ENCODE results near the gene ZFX. TPM values are rescaled to one million over a fixed set of nuclear protein-coding genes. Genes with fewer than 3 reads are reported as not detected.
"Not testable (repeated sequence)": the region's sequence is repeated elsewhere in the genome, so short reads cannot be mapped to it uniquely, and the experiment has no call there.

Gene ZFX
- total RNA-seq, 1 experiment from 2014 or later, result 29.9 TPM

DNA sequence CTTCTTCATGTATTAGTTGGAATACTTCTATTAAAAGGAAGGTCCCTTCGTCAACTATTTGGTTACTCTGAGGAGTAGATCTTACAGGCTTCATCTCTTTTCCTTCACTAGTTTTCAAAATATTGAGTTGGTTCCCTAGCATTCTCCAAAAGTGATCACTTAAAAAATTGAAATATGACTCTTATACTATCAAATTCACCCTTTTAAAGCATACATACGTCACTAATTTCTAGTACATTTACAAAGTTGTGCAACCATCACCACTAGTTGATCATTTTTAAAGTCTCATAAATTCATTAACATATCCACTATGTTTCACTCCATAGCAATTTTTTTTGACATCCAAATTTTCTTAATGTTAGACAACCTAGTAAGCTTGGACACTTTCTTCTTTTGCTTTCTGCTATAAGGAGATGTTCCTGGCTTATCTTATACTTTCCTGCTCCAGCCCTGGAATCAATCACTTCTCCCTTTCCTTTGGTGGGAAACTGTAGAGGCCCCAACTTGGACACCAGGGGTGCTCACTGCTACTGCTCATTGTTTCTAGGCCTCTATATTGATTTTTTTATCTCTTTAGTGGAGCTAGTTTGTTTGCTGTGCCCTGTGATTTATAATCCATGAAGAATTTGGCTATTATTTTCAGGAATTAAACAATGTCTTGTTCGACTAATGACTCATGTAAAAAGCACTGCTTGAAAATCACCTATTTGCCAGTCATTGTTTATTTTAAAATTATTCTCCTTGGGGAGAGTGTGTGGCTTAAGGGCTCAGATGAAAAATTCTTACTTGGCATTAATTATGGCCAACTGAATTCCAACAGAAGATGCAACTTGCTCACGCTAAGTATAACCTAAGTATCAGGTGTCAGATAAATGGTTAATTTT is 4.0 kb upstream of the ZFX start:
- Histone ChIP-seq H3K4me3 (no peak overlapping the region), H3K27me3 (replicated peaks) (no peaks in the 10 kb centered on the region), H3K36me3 (no peaks in the 10 kb centered on the region; the same call in 1 of the 2 replicates), H3K9me3 (replicated peaks) (no peaks in the 10 kb centered on the region), H3K4me1 (replicated peaks) (peaks cover 32% of the 10 kb centered on the region), H3K27ac (peak overlapping the region; percentile 61)
- peak in 1 of 2 experiments; percentile 59 for DNase-seq (ENCODE audit: low read depth in 1 of 2, low spot score in 2 of 2)

DNA sequence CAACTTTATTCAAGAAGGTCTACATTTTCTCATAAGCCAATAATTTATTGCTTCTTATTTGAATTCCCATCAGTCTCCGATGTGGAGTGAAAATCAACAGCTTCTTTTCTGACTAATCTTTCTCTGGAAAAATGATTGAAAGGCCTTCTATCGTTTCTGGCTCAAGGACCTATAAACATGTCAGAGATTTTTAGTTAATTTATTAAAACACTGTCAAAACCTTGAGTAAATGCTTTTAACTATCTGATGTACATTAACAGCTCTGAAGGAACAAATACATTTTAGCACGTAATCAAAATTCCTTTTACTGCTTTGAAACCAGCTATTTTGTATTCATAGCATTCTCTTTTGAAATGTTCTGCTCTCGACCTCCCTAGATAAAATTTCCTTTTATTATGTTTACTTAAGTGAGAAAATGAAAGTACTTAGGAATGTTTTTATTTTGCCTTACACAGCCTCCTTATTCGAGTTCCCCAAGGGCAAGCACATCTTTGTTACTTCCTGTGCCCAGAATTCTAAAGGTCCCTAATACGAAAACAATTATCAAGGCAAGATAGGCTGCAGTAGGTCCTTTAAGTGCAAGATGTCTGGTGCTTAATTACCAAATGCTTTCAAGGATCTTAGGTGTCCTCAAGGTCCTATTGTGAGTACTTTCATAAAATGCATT is 3.1 kb upstream of the ZFX start:
- Histone ChIP-seq H3K27me3 (replicated peaks) (no peaks in the 10 kb centered on the region), H3K9me3 (replicated peaks) (no peaks in the 10 kb centered on the region), H3K27ac (peak overlapping the region; percentile 61), H3K4me1 (replicated peaks) (peaks cover 32% of the 10 kb centered on the region), H3K36me3 (peaks cover 3% of the 10 kb centered on the region), H3K4me3 (no peak overlapping the region)
- peak in 1 of 2 experiments; percentile 45 for DNase-seq (ENCODE audit: low read depth in 1 of 2, low spot score in 2 of 2)

DNA sequence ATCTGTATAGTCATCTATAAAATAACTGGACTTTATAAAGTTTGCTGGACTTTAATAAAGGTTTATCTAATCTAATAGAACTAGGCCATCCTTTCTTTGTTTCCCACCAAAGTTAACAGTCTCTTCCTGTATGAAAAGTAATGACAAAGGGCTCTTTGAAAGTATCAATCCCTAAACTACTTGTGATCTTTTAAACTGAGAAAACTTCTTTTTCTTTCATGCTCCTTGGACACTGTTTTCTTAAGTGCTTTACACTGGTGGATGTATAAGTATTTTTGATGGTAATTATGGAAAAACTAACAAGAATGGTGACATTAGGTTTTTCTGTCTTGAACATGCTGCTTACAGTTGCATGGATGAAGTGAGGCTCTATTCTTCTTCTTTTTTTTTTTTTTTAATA is 2.4 kb upstream of the ZFX start:
- H3K4me1 ChIP-seq (replicated peaks), result peaks cover 32% of the 10 kb centered on the region
- peaks cover 6% of the 10 kb centered on the region for H3K36me3 ChIP-seq
- no peak for DNase-seq (ENCODE audit: low read depth in 1 of 2, low spot score in 2 of 2)
- H3K27me3 ChIP-seq (replicated peaks), result no peaks in the 10 kb centered on the region
- H3K9me3 ChIP-seq (replicated peaks), result no peaks in the 10 kb centered on the region
- H3K4me3 ChIP-seq, result no peak overlapping the region
- peak overlapping the region; percentile 61 for H3K27ac ChIP-seq

DNA sequence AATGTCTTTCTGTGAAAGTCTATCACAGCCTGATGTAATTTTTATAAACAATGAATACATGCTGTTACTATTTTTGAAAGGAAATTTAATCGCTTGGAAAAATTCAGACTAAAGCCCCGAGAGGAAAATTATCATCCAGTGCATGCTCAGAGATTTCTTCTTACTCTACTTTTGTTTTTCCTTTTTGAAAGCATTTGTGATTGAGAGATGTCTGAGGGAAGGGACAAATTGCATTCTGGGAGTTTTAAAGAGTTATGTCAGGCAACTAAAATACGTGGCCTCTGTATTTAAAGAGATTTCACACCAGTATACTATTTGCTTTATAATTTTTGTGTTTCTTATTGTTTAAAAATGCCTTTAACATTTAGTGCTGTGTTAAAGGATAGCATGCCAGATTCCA is 1.4 kb upstream of the ZFX start:
- Histone ChIP-seq H3K9me3 (replicated peaks) (no peaks in the 10 kb centered on the region), H3K27me3 (replicated peaks) (no peaks in the 10 kb centered on the region), H3K36me3 (peaks cover 6% of the 10 kb centered on the region), H3K27ac (peak overlapping the region; percentile 97), H3K4me3 (no peak overlapping the region), H3K4me1 (replicated peaks) (peaks cover 32% of the 10 kb centered on the region)
- no peak for DNase-seq (ENCODE audit: low read depth in 1 of 2, low spot score in 2 of 2)

DNA sequence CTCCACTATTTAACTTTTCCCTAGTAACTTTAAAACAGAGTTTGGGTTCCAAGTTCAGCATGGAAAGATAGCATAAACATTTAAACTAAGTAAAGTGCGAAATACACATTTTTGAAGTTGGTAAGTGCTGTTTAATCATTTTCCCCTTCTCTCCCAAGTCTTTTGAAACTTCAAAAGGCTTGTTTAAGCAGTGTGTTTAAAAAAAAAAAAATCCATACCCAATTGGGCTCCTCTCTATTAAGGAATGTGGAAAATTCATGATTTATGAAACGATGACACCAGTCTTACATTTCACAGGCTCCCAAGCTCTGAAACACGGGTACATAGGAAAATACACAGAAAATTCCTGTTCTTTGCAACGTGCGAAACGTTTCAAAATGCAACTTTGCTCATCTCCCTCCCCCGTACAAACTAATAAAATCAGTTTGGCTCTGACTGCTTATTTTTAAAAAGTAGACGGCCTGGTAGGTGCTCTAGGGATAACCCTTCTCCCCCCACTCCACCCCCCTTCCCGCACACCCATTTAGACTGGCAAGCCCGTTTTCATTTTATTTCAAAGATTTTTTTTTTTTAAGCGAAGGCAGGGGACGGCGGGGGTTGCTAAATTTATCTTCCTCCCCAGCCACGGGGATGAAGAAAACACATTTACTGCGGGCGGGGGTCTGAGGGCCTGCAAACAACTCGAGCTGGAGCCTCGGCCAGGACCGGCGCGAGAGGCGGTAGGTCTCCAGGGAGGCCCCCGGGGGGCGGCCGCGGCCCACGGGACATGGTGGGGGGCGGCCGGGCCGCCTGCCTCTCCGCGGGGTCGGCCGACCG is 786 bp upstream of the ZFX start:
- Histone ChIP-seq H3K27me3 (replicated peaks) (no peaks in the 10 kb centered on the region), H3K4me1 (replicated peaks) (peaks cover 33% of the 10 kb centered on the region), H3K4me3 (peak overlapping the region; percentile 69), H3K36me3 (peaks cover 9% of the 10 kb centered on the region), H3K9me3 (replicated peaks) (no peaks in the 10 kb centered on the region), H3K27ac (peak overlapping the region; percentile 97)
- DNase-seq (ENCODE audit: low read depth in 1 of 2, low spot score in 2 of 2), result peak in 1 of 2 experiments; percentile 51

DNA sequence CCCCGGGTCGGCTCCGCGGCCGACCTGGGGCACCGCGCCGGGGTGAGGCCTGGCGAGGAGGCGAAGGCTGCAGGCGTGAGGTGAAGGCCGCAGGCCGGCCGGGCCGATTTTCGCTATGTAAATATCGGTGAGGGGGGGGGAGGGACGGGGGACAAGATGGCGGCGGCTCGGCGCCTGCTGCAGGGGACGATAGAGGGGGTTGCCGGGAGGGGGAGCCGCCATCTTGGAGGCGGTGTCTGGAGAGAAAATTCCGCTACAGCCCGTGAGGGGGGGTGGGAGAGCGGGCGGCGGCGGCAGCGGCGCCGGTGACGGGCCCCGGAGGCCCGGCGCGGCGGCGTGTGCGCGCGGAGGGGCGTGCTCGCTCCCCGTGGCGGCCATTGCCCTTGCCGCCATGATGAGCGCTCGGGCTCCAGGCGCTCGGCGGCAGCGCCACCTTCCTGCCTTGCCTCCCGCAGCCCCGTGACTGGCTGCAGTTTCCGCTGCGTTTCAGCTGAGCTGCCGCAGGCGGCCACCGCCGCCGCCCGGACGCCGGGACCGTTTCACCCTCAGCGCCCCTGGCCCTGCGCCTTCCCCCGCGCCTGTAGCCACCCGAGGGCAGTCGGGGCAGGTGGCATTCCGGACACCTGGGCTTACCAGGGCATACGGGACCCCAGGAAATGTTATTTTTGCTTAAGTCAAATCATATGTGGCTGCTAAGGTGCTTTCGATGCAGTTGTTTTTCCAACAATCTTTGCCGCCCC is 692 bp downstream of the ZFX start:
- DNase-seq (ENCODE audit: low read depth in 1 of 2, low spot score in 2 of 2), result peak; percentile 68 to 88
- H3K27me3 ChIP-seq (replicated peaks), result no peaks in the 10 kb centered on the region
- peak overlapping the region; percentile 69 for H3K4me3 ChIP-seq
- H3K4me1 ChIP-seq (replicated peaks), result peaks cover 44% of the 10 kb centered on the region
- H3K27ac ChIP-seq, result peak overlapping the region; percentile 97
- no peaks in the 10 kb centered on the region for H3K9me3 ChIP-seq (replicated peaks)
- H3K36me3 ChIP-seq, result peaks cover 12% of the 10 kb centered on the region

DNA sequence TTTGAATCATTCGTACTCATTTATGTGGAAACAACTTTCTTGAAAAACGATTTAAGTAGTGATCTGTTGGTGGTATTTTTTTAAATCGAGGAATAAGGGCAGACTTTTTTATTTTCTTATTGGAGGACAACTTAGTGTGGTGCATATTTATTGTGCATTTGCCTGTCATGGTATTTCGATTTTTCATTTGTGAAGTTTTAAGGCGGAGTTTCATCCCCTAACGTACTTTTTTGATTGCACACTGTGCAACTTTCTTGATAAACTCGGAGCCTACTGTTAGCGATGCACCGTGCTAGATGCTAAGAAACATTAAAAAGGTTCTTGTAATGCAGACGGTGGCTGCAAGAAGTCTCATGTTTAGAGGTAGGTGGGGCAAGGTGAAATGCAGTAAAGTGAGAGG is 1.4 kb downstream of the ZFX start:
- no peak for DNase-seq (ENCODE audit: low read depth in 1 of 2, low spot score in 2 of 2)
- H3K9me3 ChIP-seq (replicated peaks), result no peaks in the 10 kb centered on the region
- peaks cover 12% of the 10 kb centered on the region for H3K36me3 ChIP-seq
- H3K4me1 ChIP-seq (replicated peaks), result peaks cover 42% of the 10 kb centered on the region
- H3K27ac ChIP-seq, result no peak overlapping the region
- no peaks in the 10 kb centered on the region for H3K27me3 ChIP-seq (replicated peaks)
- H3K4me3 ChIP-seq, result peak overlapping the region; percentile 69

DNA sequence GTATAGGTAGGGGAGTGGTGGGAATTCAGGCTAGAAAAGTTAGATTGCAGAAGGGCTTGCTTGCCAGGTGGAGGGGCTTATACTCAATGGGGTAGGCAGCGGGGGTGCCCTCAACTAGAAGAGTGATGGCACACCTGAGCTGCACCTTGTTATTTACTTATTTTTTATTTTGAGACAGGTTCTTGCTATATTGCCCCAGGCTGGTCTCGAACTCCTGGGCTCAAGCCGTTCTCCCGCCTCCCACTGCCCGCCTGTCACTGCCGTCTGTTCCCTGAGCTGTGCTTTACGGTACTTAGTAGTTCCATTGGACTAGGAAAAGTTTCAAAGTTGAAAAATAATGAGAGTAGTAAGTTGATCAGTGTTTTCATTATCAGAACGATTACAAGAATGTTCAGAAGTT is 2.0 kb downstream of the ZFX start:
- Histone ChIP-seq H3K36me3 (peaks cover 12% of the 10 kb centered on the region), H3K27ac (no peak overlapping the region), H3K4me3 (peak overlapping the region; percentile 69), H3K4me1 (replicated peaks) (peaks cover 40% of the 10 kb centered on the region), H3K9me3 (replicated peaks) (no peaks in the 10 kb centered on the region), H3K27me3 (replicated peaks) (no peaks in the 10 kb centered on the region)
- DNase-seq (ENCODE audit: low read depth in 1 of 2, low spot score in 2 of 2), result no peak

DNA sequence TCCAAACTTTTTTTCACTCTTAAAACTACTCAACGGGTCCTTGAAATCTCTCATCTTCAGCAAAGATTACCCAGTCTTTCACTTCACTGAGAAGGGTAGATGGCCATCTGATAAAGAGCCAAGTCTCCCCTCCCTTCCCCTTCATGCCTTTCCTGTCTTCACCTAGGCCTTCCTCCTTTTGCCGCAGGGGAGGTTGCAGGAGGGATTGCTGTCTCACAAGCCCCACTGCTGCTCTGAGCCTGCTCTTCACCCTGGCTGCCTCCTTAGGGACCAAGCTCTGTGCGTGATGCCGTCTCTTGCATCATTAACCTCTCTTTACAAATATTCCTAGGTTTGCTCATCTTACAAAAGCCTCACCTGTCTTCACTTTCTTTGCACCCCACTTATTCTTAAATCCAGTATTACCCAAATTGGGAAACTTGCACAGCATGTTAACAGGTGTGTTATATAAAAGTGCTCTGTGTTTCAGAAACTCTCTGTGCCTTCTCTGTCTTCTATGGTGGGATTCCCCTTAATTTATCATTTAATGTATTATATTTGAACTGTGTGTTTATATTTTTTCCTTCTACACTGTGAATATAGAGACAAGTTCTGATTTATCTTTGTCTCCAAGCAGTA is 3.8 kb downstream of the ZFX start:
- Histone ChIP-seq H3K4me1 (replicated peaks) (peaks cover 22% of the 10 kb centered on the region), H3K9me3 (replicated peaks) (no peaks in the 10 kb centered on the region), H3K27me3 (replicated peaks) (no peaks in the 10 kb centered on the region), H3K36me3 (peaks cover 12% of the 10 kb centered on the region), H3K4me3 (no peak overlapping the region), H3K27ac (no peak overlapping the region)
- no peak for DNase-seq (ENCODE audit: low read depth in 1 of 2, low spot score in 2 of 2)

DNA sequence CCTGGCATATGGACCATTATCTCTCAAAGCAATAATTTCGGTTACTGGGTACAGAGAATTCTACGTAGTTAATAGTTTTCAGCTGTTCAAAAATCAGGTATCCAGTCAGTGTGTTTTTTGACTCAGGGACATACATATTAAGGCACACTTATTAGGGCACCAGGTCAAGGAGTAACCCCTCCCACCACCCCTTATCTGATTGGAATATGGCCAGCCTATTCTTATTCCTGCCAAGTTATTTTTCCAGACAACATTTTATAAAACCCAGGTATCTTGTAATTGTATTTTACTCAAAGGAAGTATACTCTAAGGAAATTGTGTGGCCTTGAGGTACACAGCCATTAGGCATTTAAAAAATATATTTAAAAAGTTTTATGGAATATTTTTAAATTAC is 4.3 kb downstream of the ZFX start:
- no peak overlapping the region for H3K27ac ChIP-seq
- H3K4me3 ChIP-seq, result no peak overlapping the region
- H3K4me1 ChIP-seq (replicated peaks), result peaks cover 18% of the 10 kb centered on the region
- no peak for DNase-seq (ENCODE audit: low read depth in 1 of 2, low spot score in 2 of 2)
- H3K36me3 ChIP-seq, result peaks cover 12% of the 10 kb centered on the region
- no peaks in the 10 kb centered on the region for H3K27me3 ChIP-seq (replicated peaks)
- H3K9me3 ChIP-seq (replicated peaks), result no peaks in the 10 kb centered on the region

DNA sequence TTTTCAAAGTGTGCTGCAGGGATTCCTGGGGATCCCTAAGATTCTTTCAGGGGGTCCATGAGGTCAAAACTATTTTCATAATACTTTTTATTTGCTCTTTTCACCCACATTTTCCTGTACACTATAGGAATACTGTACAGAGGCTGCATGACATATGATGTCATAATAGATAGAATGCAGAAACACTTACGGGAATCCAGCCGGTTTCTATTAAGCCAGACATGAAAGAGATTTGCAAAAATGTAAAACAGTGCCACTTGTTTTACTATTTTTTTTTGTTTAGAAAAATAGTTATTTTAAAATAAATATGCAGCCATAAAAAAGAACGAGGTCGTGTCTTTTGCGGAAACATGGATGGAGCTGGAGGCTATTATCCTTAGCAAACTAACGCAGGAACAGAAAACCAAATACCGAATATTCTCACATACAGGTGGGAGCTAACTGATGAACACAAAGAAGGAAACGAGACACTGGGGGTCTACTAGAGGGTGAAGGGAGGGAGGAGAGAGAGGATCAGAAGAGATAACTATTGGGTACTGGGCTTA is 5.0 kb downstream of the ZFX start:
- H3K4me1 ChIP-seq (replicated peaks), result peaks cover 18% of the 10 kb centered on the region
- H3K36me3 ChIP-seq, result peaks cover 12% of the 10 kb centered on the region
- no peak overlapping the region for H3K27ac ChIP-seq
- H3K27me3 ChIP-seq (replicated peaks), result no peaks in the 10 kb centered on the region
- H3K9me3 ChIP-seq (replicated peaks), result no peaks in the 10 kb centered on the region
- H3K4me3 ChIP-seq, result no peak overlapping the region
- DNase-seq (ENCODE audit: low read depth in 1 of 2, low spot score in 2 of 2), result no peak

DNA sequence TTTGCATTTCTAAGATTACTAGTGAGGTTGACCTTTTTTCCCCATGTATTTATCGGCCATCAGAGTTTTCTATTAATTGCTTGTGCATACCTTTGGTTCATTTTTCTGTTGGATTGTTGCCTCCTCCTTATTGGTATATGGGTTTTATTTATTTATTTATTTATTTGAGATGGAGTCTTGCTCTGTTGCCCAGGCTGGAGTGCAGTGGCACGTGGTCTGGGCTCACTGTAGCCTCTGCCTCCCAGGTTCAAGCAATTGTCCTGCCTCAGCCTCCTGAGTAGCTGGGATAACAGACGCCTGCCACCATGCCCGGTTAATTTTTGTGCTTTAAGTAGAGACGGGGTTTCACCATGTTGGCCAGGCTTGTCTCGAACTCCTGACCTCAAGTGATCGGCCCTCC is 6.2 kb downstream of the ZFX start:
- H3K4me3 ChIP-seq; DNase-seq (ENCODE audit: low read depth in 1 of 2, low spot score in 2 of 2); H3K27me3 ChIP-seq (replicated peaks); H3K27ac ChIP-seq; H3K9me3 ChIP-seq (replicated peaks): not testable (repeated sequence)
- peaks cover 12% of the 10 kb centered on the region for H3K36me3 ChIP-seq
- peaks cover 18% of the 10 kb centered on the region for H3K4me1 ChIP-seq (replicated peaks)

DNA sequence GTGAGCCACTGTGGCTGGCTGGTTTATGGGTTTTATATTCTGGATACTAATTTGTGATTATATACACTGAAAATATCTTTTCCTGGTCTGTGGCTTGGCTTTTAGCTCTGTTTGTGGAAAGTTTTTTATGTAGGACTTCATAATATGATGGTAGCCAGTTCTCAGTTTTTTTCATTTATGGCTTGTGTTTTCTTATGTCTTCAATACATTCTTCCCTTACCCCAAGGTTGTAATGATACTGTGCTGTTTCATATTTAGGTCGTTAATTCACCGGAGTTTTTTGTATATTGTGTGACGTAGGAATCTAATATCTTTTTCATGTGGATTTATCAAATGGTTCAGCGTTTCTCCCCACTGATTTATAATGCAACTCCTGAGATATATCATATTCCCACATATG is 6.6 kb downstream of the ZFX start:
- Histone ChIP-seq H3K27me3 (replicated peaks) (no peaks in the 10 kb centered on the region), H3K4me3 (no peak overlapping the region), H3K36me3 (peaks cover 12% of the 10 kb centered on the region), H3K4me1 (replicated peaks) (peaks cover 18% of the 10 kb centered on the region), H3K9me3 (replicated peaks) (no peaks in the 10 kb centered on the region), H3K27ac (no peak overlapping the region)
- DNase-seq (ENCODE audit: low read depth in 1 of 2, low spot score in 2 of 2), result no peak

Data from SJSA1 (cell line).